ENCODE data around the gene LMNTD2. TPM values are rescaled to one million over a fixed set of nuclear protein-coding genes. Genes with fewer than 3 reads are reported as not detected.
A peak's percentile ranks its signal among the peaks of the same experiment; 100 is the strongest.
"Not testable (repeated sequence)": the region's sequence is repeated elsewhere in the genome, so short reads cannot be mapped to it uniquely, and the experiment has no call there.

Gene LMNTD2
- total and polyA plus RNA-seq, 2 experiments from 2014 or later = 18.4 to 21.1 TPM

- Histone ChIP-seq H3K9me3 (ENCODE audit: low read depth) (no peaks in the 10 kb centered on the region), H3K27me3 (no peaks in the 10 kb centered on the region), H3K27ac (no peak overlapping the region), H3K4me1 (ENCODE audit: low read depth) (no peaks in the 10 kb centered on the region), H3K4me3 (no peak overlapping the region), H3K36me3 (peaks cover 7% of the 10 kb centered on the region)
- TF ChIP-seq CTCF (IDR thresholded peaks at IDR 0.05; ENCODE audit: low read depth, low read length) = no peak
- DNase-seq (ENCODE audit: low read depth in 1 of 2, low spot score in 1 of 2) = no peak
Measured at GRCh38 chr11:528166-528814, 32.2 kb downstream of the LMNTD2 start.

- Histone ChIP-seq H3K36me3 (no peaks in the 10 kb centered on the region), H3K27ac (no peak overlapping the region), H3K27me3 (no peaks in the 10 kb centered on the region), H3K4me3 (no peak overlapping the region), H3K9me3 (ENCODE audit: low read depth) (no peaks in the 10 kb centered on the region), H3K4me1 (ENCODE audit: low read depth) (no peaks in the 10 kb centered on the region)
- no peak for TF ChIP-seq CTCF (IDR thresholded peaks at IDR 0.05; ENCODE audit: low read depth, low read length)
- DNase-seq (ENCODE audit: low read depth in 1 of 2, low spot score in 1 of 2) = no peak
Measured at GRCh38 chr11:526192-526591, 34.3 kb downstream of the LMNTD2 start.

GRCh38 chr11:521177-521688, 39.3 kb downstream of the LMNTD2 start:
- no peak for DNase-seq (ENCODE audit: low read depth in 1 of 2, low spot score in 1 of 2)
- Histone ChIP-seq H3K4me1 (ENCODE audit: low read depth) (no peaks in the 10 kb centered on the region), H3K9me3 (ENCODE audit: low read depth) (no peaks in the 10 kb centered on the region), H3K4me3 (no peak overlapping the region), H3K27ac (no peak overlapping the region), H3K36me3 (no peaks in the 10 kb centered on the region), H3K27me3 (no peaks in the 10 kb centered on the region)
- no peak for TF ChIP-seq CTCF (IDR thresholded peaks at IDR 0.05; ENCODE audit: low read depth, low read length)

- DNase-seq (ENCODE audit: low read depth in 1 of 2, low spot score in 1 of 2) = no peak
- no peaks in the 10 kb centered on the region for H3K36me3 ChIP-seq
- H3K27me3 ChIP-seq = no peaks in the 10 kb centered on the region
- no peaks in the 10 kb centered on the region for H3K9me3 ChIP-seq (ENCODE audit: low read depth)
- no peaks in the 10 kb centered on the region for H3K4me1 ChIP-seq (ENCODE audit: low read depth)
- no peak overlapping the region for H3K27ac ChIP-seq
- H3K4me3 ChIP-seq = no peak overlapping the region
- peak; percentile 29 for TF ChIP-seq CTCF (IDR thresholded peaks at IDR 0.05; ENCODE audit: low read depth, low read length)
Measured at GRCh38 chr11:520428-521176, 39.9 kb downstream of the LMNTD2 start.

GRCh38 chr11:518463-519202, 41.9 kb downstream of the LMNTD2 start:
- Histone ChIP-seq H3K27me3 (no peaks in the 10 kb centered on the region), H3K4me3 (no peak overlapping the region), H3K36me3 (no peaks in the 10 kb centered on the region), H3K27ac (no peak overlapping the region), H3K4me1 (ENCODE audit: low read depth) (no peaks in the 10 kb centered on the region), H3K9me3 (ENCODE audit: low read depth) (no peaks in the 10 kb centered on the region)
- peak; percentile 88 for TF ChIP-seq CTCF (IDR thresholded peaks at IDR 0.05; ENCODE audit: low read depth, low read length)
- peak; percentile 79 to 96 for DNase-seq (ENCODE audit: low read depth in 1 of 2, low spot score in 1 of 2)

- not testable (repeated sequence) for H3K9me3 ChIP-seq (ENCODE audit: low read depth); H3K27me3 ChIP-seq; DNase-seq (ENCODE audit: low read depth in 1 of 2, low spot score in 1 of 2); H3K36me3 ChIP-seq; H3K4me3 ChIP-seq; H3K27ac ChIP-seq; H3K4me1 ChIP-seq (ENCODE audit: low read depth)
Measured at GRCh38 chr11:516918-517685, 43.4 kb downstream of the LMNTD2 start.

All from cardiac muscle cell (in vitro differentiated cells and primary cell).